ENCODE measurements around the gene QKI. TPM values are rescaled to one million over a fixed set of nuclear protein-coding genes. Genes with fewer than 3 reads are reported as not detected.

Gene QKI
- total and polyA plus RNA-seq, 10 of the 15 experiments (the other 5 are each of a cell fraction or from before 2014, with no cell fraction given) = 4.7 to 72.5 (median 38.9) TPM

- in situ Hi-C loops (cut with MboI) = no loop called here
- ChIA-PET SMC1A (ENCODE audit: uncharacterized antibody, unreplicated experiment) (no interaction called here), POLR2A (no interaction called here), CTCF (no interaction called here), RAD21 (ENCODE audit: unreplicated experiment) (no interaction called here)
- no peaks in the 10 kb centered on the region for H4K20me1 ChIP-seq (ENCODE audit: control insufficient read depth, insufficient read depth)
- no peaks in the 10 kb centered on the region for H3K9me3 ChIP-seq (replicated peaks; ENCODE audit: control insufficient read depth, insufficient read depth, low read length)
- H3K9ac ChIP-seq (ENCODE audit: control insufficient read depth, insufficient read depth, low read length) = peak overlapping the region; percentile 73
- no peaks in the 10 kb centered on the region; the same call in 1 of the 2 replicates for H3K4me1 ChIP-seq (ENCODE audit: control insufficient read depth, insufficient read depth, low read length)
- H3K27me3 ChIP-seq (replicated peaks in 1 of 2; ENCODE audit: control insufficient read depth in 2 of 2, insufficient read depth in 2 of 2, low read length in 1 of 2) = no peaks in the 10 kb centered on the region
- ATAC-seq (peak; percentile 71), FAIRE-seq (no peak), DNase-seq (ENCODE audit: low read depth, low spot score) (no peak)
- 1% methylated on average over 79 of the region's 109 CpGs for WGBS (ENCODE audit: insufficient coverage, insufficient replicate concordance, low lambda C conversion rate, missing lambda C conversion rate)
- peak overlapping the region; percentile 88 for H3K4me2 ChIP-seq (ENCODE audit: control insufficient read depth, insufficient read depth)
- H3K36me3 ChIP-seq (ENCODE audit: control insufficient read depth in 2 of 2, insufficient read depth in 2 of 2, low read length in 1 of 2) = no peaks in the 10 kb centered on the region
- BruUV-seq (replicated peaks) = no TSS peak
- H2AFZ ChIP-seq (ENCODE audit: control insufficient read depth, low read depth, low read length) = peak overlapping the region; percentile 85
- H3K4me3 ChIP-seq = peak overlapping the region; percentile 70
- intact Hi-C loops (cut with micrococcal nuclease; ENCODE audit: unreplicated experiment) = loop anchor here (10.0 kb wide), 1 partner anchor 691 kb away; no protein-coding TSS in a partner anchor
- H3K27ac ChIP-seq (ENCODE audit: control insufficient read depth, insufficient read depth) = peak overlapping the region; percentile 63
- H3K79me2 ChIP-seq (ENCODE audit: control insufficient read depth, insufficient read depth, low read length) = peaks cover 40% of the 10 kb centered on the region
- TF ChIP-seq ELK1 (IDR thresholded peaks at IDR 0.05; ENCODE audit: low read depth, low read length) (no peak), ZNF24 (IDR thresholded peaks at IDR 0.05) (peak; percentile 42; the same call in 1 of the 2 replicates), IRF4 (IDR thresholded peaks at IDR 0.05; ENCODE audit: low read depth, low read length) (no peak), RCOR1 (conservative IDR thresholded peaks at IDR 0.05; ENCODE audit: low read depth, low read length) (no peak), CHD4 (IDR thresholded peaks at IDR 0.05) (no peak), NFYA (IDR thresholded peaks at IDR 0.05; ENCODE audit: borderline replicate concordance, low read depth, low read length) (no peak), NR2F1 (conservative IDR thresholded peaks at IDR 0.05) (peak; percentile 66; the same call in 1 of the 2 replicates), FOS (IDR thresholded peaks at IDR 0.05; ENCODE audit: borderline replicate concordance, extremely low read depth, insufficient read length) (no peak), TCF7 (IDR thresholded peaks at IDR 0.05; ENCODE audit: borderline replicate concordance) (no peak), POLR2AphosphoS5 (IDR thresholded peaks at IDR 0.05; ENCODE audit: low read length) (0 out of 2 replicates have a peak, but pooled peaks have one; percentile 48), NKRF (conservative IDR thresholded peaks at IDR 0.05) (peak; percentile 73; the same call in 1 of the 2 replicates), USF1 (IDR thresholded peaks at IDR 0.05; ENCODE audit: borderline replicate concordance, extremely low read length, insufficient read depth, low read depth, low read length) (peak; percentile 92), KLF5 (IDR thresholded peaks at IDR 0.05; ENCODE audit: partially characterized antibody) (no peak), PBX3 (IDR thresholded peaks at IDR 0.05; ENCODE audit: insufficient replicate concordance, low read depth, low read length) (no peak), MYB (IDR thresholded peaks at IDR 0.05; ENCODE audit: borderline replicate concordance, low read depth, low read length) (no peak), HDGF (IDR thresholded peaks at IDR 0.05) (no peak), ATF3 (IDR thresholded peaks at IDR 0.05; ENCODE audit: borderline replicate concordance, extremely low read depth, low read depth, low read length) (peak; percentile 87; the same call in 1 of the 2 replicates), TCF3 (IDR thresholded peaks at IDR 0.05; ENCODE audit: borderline replicate concordance, insufficient read depth, low read depth, low read length) (0 out of 2 replicates have a peak, but pooled peaks have one; percentile 4)
Observed at GRCh38 chr6:163413345-163414116, 987 bp upstream of the QKI start.
